HepG2 (cell line): Measurements from ENCODE around the gene KCNB1.

Source experiments
- CREB1 ChIP-seq, 2 experiments: fragments of 450-650 bp in 1 of 2; IDR thresholded peaks; 2 replicates each; pipeline ENCODE4 v1.6.1; 2016 to 2017; ENCODE audit warnings: control low read depth in 1 of 2, mild to moderate bottlenecking in 1 of 2, missing compliant biosample characterization in 1 of 2, missing genetic modification characterization in 1 of 2
- EHMT2 ChIP-seq: fragments of 200-600 bp; sonication (generic); IDR thresholded peaks from 2 replicates; pipeline ENCODE4 v1.7.0; 2017; ENCODE audit warnings: antibody characterized with exemption, low read depth, low read length, borderline replicate concordance
- HOXD1 ChIP-seq: sonication (generic); formaldehyde crosslinking; IDR thresholded peaks from 2 replicates; pipeline ENCODE4 v1.5.0; 2020; ENCODE audit warnings: missing genetic modification reagents

DNA sequence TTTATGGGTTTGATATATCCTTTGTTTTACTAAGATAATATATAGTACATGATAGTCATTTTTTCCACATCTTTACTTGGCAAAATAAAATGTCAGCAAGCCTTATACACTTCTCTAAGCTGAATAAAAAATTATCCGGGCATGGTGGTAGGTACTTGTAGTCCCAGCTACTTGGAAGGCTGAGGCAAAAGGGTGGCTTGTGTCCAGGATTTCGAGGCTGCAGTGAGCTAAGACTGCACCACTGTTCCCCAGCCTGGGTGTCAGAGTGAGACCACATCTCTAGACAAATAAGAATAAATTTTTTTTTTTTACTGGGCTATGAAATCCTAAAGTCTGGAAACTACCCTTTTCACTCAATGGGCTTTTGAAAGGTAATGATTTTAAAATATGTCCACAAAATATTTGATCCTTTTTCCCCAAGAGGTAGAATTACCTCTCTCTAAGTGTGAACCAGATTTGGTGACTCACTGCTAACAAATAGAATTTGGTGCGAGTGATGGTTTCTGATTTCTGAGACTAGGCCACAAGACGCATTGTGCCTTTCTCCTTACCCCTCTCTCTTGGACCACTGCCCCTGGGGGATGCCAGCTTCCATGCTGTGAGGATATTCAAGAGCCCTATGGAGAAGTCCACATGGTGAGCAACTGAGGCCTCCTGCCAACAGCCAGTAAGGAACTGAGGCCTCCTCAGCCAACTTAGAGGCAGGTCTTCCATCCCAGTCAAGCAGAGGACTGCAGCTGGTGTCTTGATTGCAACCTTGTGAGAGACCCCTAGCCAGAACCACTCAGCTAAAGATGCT, 120.4 kb downstream of the KCNB1 start:
- TF ChIP-seq CREB1 (IDR thresholded peaks at IDR 0.05) (no peak), CREB1 (CRISPR knock-in tag; IDR thresholded peaks at IDR 0.05) (no peak), HOXD1 (CRISPR knock-in tag) (no peak), EHMT2 (no peak)
